Measurements from ENCODE around the gene LRP1B.

The LRP1B gene

GRCh38 chr2:140203347-140203746, 1927.5 kb downstream of the LRP1B start:
- no peak overlapping the region for H3K4me3 ChIP-seq (ENCODE audit: low read depth, low read length)
- no peak for TF ChIP-seq CTCF (IDR thresholded peaks at IDR 0.05; ENCODE audit: control insufficient read depth, extremely low read depth, insufficient read depth)
- DNase-seq (ENCODE audit: low read depth), result no peak

GRCh38 chr2:140201572-140201971, 1929.2 kb downstream of the LRP1B start:
- TF ChIP-seq CTCF (IDR thresholded peaks at IDR 0.05; ENCODE audit: control insufficient read depth, extremely low read depth, insufficient read depth), result no peak
- no peak overlapping the region for H3K4me3 ChIP-seq (ENCODE audit: low read depth, low read length)
- no peak for DNase-seq (ENCODE audit: low read depth)

GRCh38 chr2:140200764-140201163, 1930.1 kb downstream of the LRP1B start:
- no peak for DNase-seq (ENCODE audit: low read depth)
- no peak for TF ChIP-seq CTCF (IDR thresholded peaks at IDR 0.05; ENCODE audit: control insufficient read depth, extremely low read depth, insufficient read depth)
- no peak overlapping the region for H3K4me3 ChIP-seq (ENCODE audit: low read depth, low read length)

- H3K4me3 ChIP-seq (ENCODE audit: low read depth, low read length), result no peak overlapping the region
- TF ChIP-seq CTCF (IDR thresholded peaks at IDR 0.05; ENCODE audit: control insufficient read depth, extremely low read depth, insufficient read depth), result no peak
- no peak for DNase-seq (ENCODE audit: low read depth)
Observed at GRCh38 chr2:140200307-140200706, 1930.5 kb downstream of the LRP1B start.

- DNase-seq (ENCODE audit: low read depth), result no peak
- TF ChIP-seq CTCF (IDR thresholded peaks at IDR 0.05; ENCODE audit: control insufficient read depth, extremely low read depth, insufficient read depth), result no peak
- H3K4me3 ChIP-seq (ENCODE audit: low read depth, low read length), result no peak overlapping the region
Observed at GRCh38 chr2:140199312-140199711, 1931.5 kb downstream of the LRP1B start.

GRCh38 chr2:140187086-140187485, 1943.7 kb downstream of the LRP1B start:
- no peak for TF ChIP-seq CTCF (IDR thresholded peaks at IDR 0.05; ENCODE audit: control insufficient read depth, extremely low read depth, insufficient read depth)
- H3K4me3 ChIP-seq (ENCODE audit: low read depth, low read length), result no peak overlapping the region
- DNase-seq (ENCODE audit: low read depth), result no peak

- DNase-seq (ENCODE audit: low read depth), result no peak
- H3K4me3 ChIP-seq (ENCODE audit: low read depth, low read length), result no peak overlapping the region
- no peak for TF ChIP-seq CTCF (IDR thresholded peaks at IDR 0.05; ENCODE audit: control insufficient read depth, extremely low read depth, insufficient read depth)
Observed at GRCh38 chr2:140186313-140186712, 1944.5 kb downstream of the LRP1B start.

Data from LNCaP clone FGC (cell line).